Hepatocyte (in vitro differentiated cells): Measurements from ENCODE around the gene CTSC. TPM values are rescaled to one million over a fixed set of nuclear protein-coding genes. Genes with fewer than 3 reads are reported as not detected.

ENCODE experiments used
- DNase-seq: peaks from one replicate; pipeline ENCODE4 v3.0.0-alpha.2; 2016; ENCODE audit warnings: low spot score
- H2AFZ ChIP-seq: fragments of 200-600 bp; sonication (generic); 2 replicates; pipeline ENCODE4 v1.6.0; 2016; ENCODE audit warnings: antibody characterized with exemption, mild to moderate bottlenecking
- H3K27ac ChIP-seq: fragments of 200-600 bp; sonication (generic); 2 replicates; pipeline ENCODE4 v1.5.1; 2016; ENCODE audit warnings: mild to moderate bottlenecking
- H3K27me3 ChIP-seq: fragments of 200-600 bp; sonication (generic); 2 replicates; pipeline ENCODE4 v1.6.1; 2016
- H3K36me3 ChIP-seq: fragments of 200-600 bp; sonication (generic); replicated peaks from 2 replicates; pipeline ENCODE4 v1.5.1; 2016; ENCODE audit warnings: low read depth; ENCODE audit not compliant: insufficient read depth
- H3K4me1 ChIP-seq: fragments of 200-600 bp; sonication (generic); 2 replicates; pipeline ENCODE4 v1.5.1; 2016; ENCODE audit warnings: mild to moderate bottlenecking, moderate library complexity; ENCODE audit not compliant: insufficient read depth
- H3K4me2 ChIP-seq: fragments of 200-600 bp; sonication (generic); 2 replicates; pipeline ENCODE4 v1.6.0; 2016
- H3K4me3 ChIP-seq: fragments of 200-600 bp; sonication (generic); 2 replicates; pipeline ENCODE4 v1.5.1; 2016; ENCODE audit warnings: mild to moderate bottlenecking
- H3K79me2 ChIP-seq: fragments of 200-600 bp; sonication (generic); 2 replicates; pipeline ENCODE4 v1.6.0; 2017; ENCODE audit warnings: mild to moderate bottlenecking
- H3K9me2 ChIP-seq: fragments of 200-600 bp; sonication (generic); replicated peaks from 2 replicates; pipeline ENCODE4 v1.6.0; 2017; ENCODE audit warnings: mild to moderate bottlenecking; ENCODE audit not compliant: insufficient read depth
- H3K9me3 ChIP-seq: fragments of 200-600 bp; sonication (generic); 2 replicates; pipeline ENCODE4 v1.5.1; 2016; ENCODE audit warnings: low read depth, mild to moderate bottlenecking
- H4K20me1 ChIP-seq: fragments of 200-600 bp; sonication (generic); 2 replicates; pipeline ENCODE4 v1.6.0; 2016; ENCODE audit warnings: mild to moderate bottlenecking; ENCODE audit not compliant: insufficient read depth, poor library complexity, severe bottlenecking
- CTCF ChIP-seq: fragments of 200-600 bp; sonication (generic); IDR thresholded peaks from 2 replicates; pipeline ENCODE4 v1.5.1; 2016; ENCODE audit warnings: antibody characterized with exemption, mild to moderate bottlenecking; ENCODE audit not compliant: poor library complexity
- EZH2 ChIP-seq: fragments of 200-600 bp; sonication (generic); IDR thresholded peaks from 2 replicates; pipeline ENCODE4 v1.6.1; 2016; ENCODE audit warnings: antibody characterized with exemption, mild to moderate bottlenecking, borderline replicate concordance
- EZH2phosphoT487 ChIP-seq: fragments of 200-600 bp; sonication (generic); IDR thresholded peaks from one replicate; pipeline ENCODE4 v1.6.1; 2018; ENCODE audit warnings: antibody characterized with exemption, mild to moderate bottlenecking, low read depth, moderate library complexity; ENCODE audit not compliant: unreplicated experiment, severe bottlenecking
- WGBS: methylation state at CpG from one replicate; pipeline ENCODE4 v1.1.6; 2016; ENCODE audit warnings: low lambda C conversion rate; ENCODE audit errors: missing lambda C conversion rate; 5-methylcytosine and 5-hydroxymethylcytosine counted together
- polyA plus RNA-seq: library from polyadenylated mRNA; unstranded; fragments of >200 nt; fragmentation: Nextera tagmentation; extraction: Ambion mirVana; gene quantifications from 2 replicates; pipeline ENCODE4 v1.2.1, GENCODE V29; 2016
- total RNA-seq: library from RNA; depleted of rRNA; stranded (reverse); fragments of >200 nt; gene quantifications from 2 replicates; pipeline ENCODE4 v1.2.3, GENCODE V29; 2014

CTSC gene
- total and polyA plus RNA-seq, 2 experiments from 2014 or later = 178 to 187 TPM

- Histone ChIP-seq H4K20me1 (no peaks in the 10 kb centered on the region), H3K4me3 (no peak overlapping the region), H3K79me2 (no peaks in the 10 kb centered on the region), H3K36me3 (no peaks in the 10 kb centered on the region), H2AFZ (no peak overlapping the region), H3K4me1 (no peaks in the 10 kb centered on the region), H3K27me3 (no peaks in the 10 kb centered on the region), H3K4me2 (no peak overlapping the region), H3K9me2 (no peaks in the 10 kb centered on the region), H3K9me3 (no peaks in the 10 kb centered on the region), H3K27ac (no peak overlapping the region)
- 84% methylated on average over 1 of the region's 1 CpG for WGBS
- TF ChIP-seq EZH2phosphoT487 = no peak
- no peak for TF ChIP-seq CTCF
- no peak for DNase-seq
Measured at GRCh38 chr11:88359541-88359940, 22.0 kb upstream of the CTSC start.

GRCh38 chr11:88359114-88359513 is 21.6 kb upstream of the CTSC start:
- TF ChIP-seq EZH2 (no peak), CTCF (no peak), EZH2phosphoT487 (no peak)
- Histone ChIP-seq H3K4me1 (no peaks in the 10 kb centered on the region), H4K20me1 (no peaks in the 10 kb centered on the region), H3K36me3 (no peaks in the 10 kb centered on the region), H3K4me2 (no peak overlapping the region), H3K4me3 (no peak overlapping the region), H3K9me3 (no peaks in the 10 kb centered on the region), H3K27ac (no peak overlapping the region), H3K27me3 (no peaks in the 10 kb centered on the region), H2AFZ (no peak overlapping the region), H3K79me2 (no peaks in the 10 kb centered on the region), H3K9me2 (no peaks in the 10 kb centered on the region)
- no peak for DNase-seq
- WGBS = 96% methylated on average over 1 of the region's 1 CpG

GRCh38 chr11:88358040-88358431 is 20.5 kb upstream of the CTSC start:
- no peak overlapping the region for H3K27ac ChIP-seq

More at GRCh38 chr11:88358040-88358431, 20.5 kb upstream of the CTSC start:
- Histone ChIP-seq H2AFZ (no peak overlapping the region), H3K4me1 (no peaks in the 10 kb centered on the region), H4K20me1 (no peaks in the 10 kb centered on the region), H3K9me3 (no peaks in the 10 kb centered on the region), H3K36me3 (no peaks in the 10 kb centered on the region), H3K27me3 (no peaks in the 10 kb centered on the region), H3K4me3 (no peak overlapping the region), H3K9me2 (no peaks in the 10 kb centered on the region), H3K4me2 (no peak overlapping the region), H3K79me2 (no peaks in the 10 kb centered on the region)
- WGBS = 82% methylated on average over 2 of the region's 2 CpGs
- DNase-seq = no peak
- TF ChIP-seq EZH2phosphoT487 (no peak), CTCF (no peak), EZH2 (no peak)
